ENCODE data around the gene SIDT2. TPM values are rescaled to one million over a fixed set of nuclear protein-coding genes. Genes with fewer than 3 reads are reported as not detected.

The SIDT2 gene
- total and polyA plus RNA-seq, 2 of the 8 experiments (the other 6 are each of a cell fraction or from before 2014, with no cell fraction given), result 18.5 to 21.1 TPM

GRCh38 chr11:117239295-117239694 is 60.8 kb downstream of the SIDT2 start:
- no peaks in the 10 kb centered on the region for H3K23me2 ChIP-seq (ENCODE audit: low read depth, low read length)
- no peak overlapping the region for H4K8ac ChIP-seq (ENCODE audit: extremely low read depth, insufficient read depth, low read length)
- H3K27ac ChIP-seq (ENCODE audit: low read depth, low read length), result no peak overlapping the region
- no peak overlapping the region for H3K4ac ChIP-seq (replicated peaks; ENCODE audit: insufficient read length, low read depth, low read length)
- no peak overlapping the region for H2BK12ac ChIP-seq (ENCODE audit: low read depth, low read length)
- no peaks in the 10 kb centered on the region for H3K4me1 ChIP-seq (replicated peaks in 1 of 4; ENCODE audit: control insufficient read depth in 3 of 4, insufficient read depth in 4 of 4, low read length in 3 of 4)
- no peak overlapping the region for H2BK15ac ChIP-seq (ENCODE audit: low read length)
- no peak overlapping the region for H3K14ac ChIP-seq (ENCODE audit: insufficient read length)
- DNase-seq (ENCODE audit: low read depth in 1 of 2, low spot score in 2 of 2) (no peak), FAIRE-seq (no peak)
- no peak overlapping the region for H3K9ac ChIP-seq (replicated peaks in 1 of 4; ENCODE audit: extremely low read depth in 1 of 4, low read depth in 3 of 4, low read length in 3 of 4)
- no peak overlapping the region for H3K56ac ChIP-seq (replicated peaks; ENCODE audit: insufficient read length, low read depth, low read length)
- H3K23ac ChIP-seq (ENCODE audit: insufficient read length), result no peak overlapping the region
- H3K79me1 ChIP-seq (ENCODE audit: low read depth, low read length), result no peaks in the 10 kb centered on the region
- H2BK20ac ChIP-seq (ENCODE audit: low read length), result no peak overlapping the region
- no peak overlapping the region for H4K91ac ChIP-seq (replicated peaks; ENCODE audit: insufficient read length, low read length)
- H4K20me1 ChIP-seq (replicated peaks in 1 of 2; ENCODE audit: control insufficient read depth in 1 of 2, insufficient read depth in 2 of 2, low read length in 2 of 2), result no peaks in the 10 kb centered on the region
- peaks cover 5 to 36% (median 16%) of the 10 kb centered on the region in 4 experiments; a peak in 7 of 8 replicates for H3K36me3 ChIP-seq (ENCODE audit: control insufficient read depth in 2 of 4, insufficient read depth in 4 of 4, low read length in 3 of 4)
- no peaks in the 10 kb centered on the region for H3K9me3 ChIP-seq (ENCODE audit: insufficient read depth in 2 of 2, low read depth in 1 of 2, low read length in 1 of 2)
- TF ChIP-seq TAF1 (IDR thresholded peaks at IDR 0.05; ENCODE audit: low read depth, low read length) (no peak), ASH2L (IDR thresholded peaks at IDR 0.05; ENCODE audit: low read length) (no peak), EP300 (IDR thresholded peaks at IDR 0.05; ENCODE audit: borderline replicate concordance in 1 of 2, low read depth in 2 of 2, low read length in 2 of 2) (no peak), FOSL1 (IDR thresholded peaks at IDR 0.05; ENCODE audit: insufficient read depth, low read depth, low read length) (no peak)
- 96% methylated on average over 6 of the region's 6 CpGs; no CpG with 5 or more reads in 1 of the 2 experiments for WGBS, 2 experiments (ENCODE audit: extremely low coverage in 1 of 2, insufficient coverage in 1 of 2, insufficient read length in 1 of 2, insufficient replicate concordance in 2 of 2, low coverage in 1 of 2, low lambda C conversion rate in 2 of 2, missing lambda C conversion rate in 1 of 2)
- no peak overlapping the region for H2AFZ ChIP-seq (ENCODE audit: low read length)
- POLR2A ChIA-PET (ENCODE audit: partially characterized antibody), result interaction anchor here (1.3 kb wide), 1 partner anchor 18 kb away, joined by 6 read pairs; no protein-coding TSS in a partner anchor
- no peak overlapping the region for H2BK5ac ChIP-seq (ENCODE audit: low read depth, low read length)
- CTCF ChIA-PET (ENCODE audit: partially characterized antibody), result interaction anchor here (0.7 kb wide), 1 partner anchor 9 kb away, joined by 3 read pairs; no protein-coding TSS in a partner anchor
- H2BK120ac ChIP-seq (replicated peaks; ENCODE audit: low read depth, low read length), result no peak overlapping the region
- H2AK5ac ChIP-seq (ENCODE audit: low read depth, low read length), result no peak overlapping the region
- H3K27me3 ChIP-seq (replicated peaks in 1 of 4; ENCODE audit: control insufficient read depth in 3 of 4, extremely low read depth in 1 of 4, insufficient read depth in 3 of 4, low read length in 3 of 4), result no peaks in the 10 kb centered on the region
- H3K4me2 ChIP-seq (ENCODE audit: insufficient read depth in 1 of 2, low read depth in 2 of 2, low read length in 2 of 2), result no peak overlapping the region
- no peak overlapping the region for H3K18ac ChIP-seq (ENCODE audit: extremely low read depth, low read length)
- peaks cover 0 to 9% of the 10 kb centered on the region in 2 experiments; a peak in 2 of 4 replicates for H3K79me2 ChIP-seq (ENCODE audit: control insufficient read depth in 1 of 2, insufficient read depth in 2 of 2, low read length in 2 of 2)
- H3K4me3 ChIP-seq (ENCODE audit: extremely low read depth in 1 of 4, insufficient read depth in 2 of 4, low read depth in 3 of 4, low read length in 4 of 4), result no peak overlapping the region
- H4K5ac ChIP-seq (ENCODE audit: insufficient read length, low read depth, low read length), result no peak overlapping the region

Measured in H1 (cell line).